Ascending aorta (tissue), 2 donors: ENCODE data around the gene WNK2. TPM values are rescaled to one million over a fixed set of nuclear protein-coding genes. Genes with fewer than 3 reads are reported as not detected.

Source experiments
- DNase-seq, 2 donors: peaks; one replicate each; pipeline ENCODE4 v3.0.0-alpha.2; 2019; ENCODE audit warnings: low spot score in 2 of 2
- H3K27ac ChIP-seq, 2 donors: fragments of 200-600 bp; sonication (generic); one replicate each; pipeline ENCODE4 v1.5.1; 2016 to 2017; ENCODE audit warnings: mild to moderate bottlenecking in 1 of 2
- H3K27me3 ChIP-seq: fragments of 200-600 bp; sonication (generic); one replicate; pipeline ENCODE4 v1.5.1; 2017
- H3K36me3 ChIP-seq, 2 donors: fragments of 200-600 bp; sonication (generic); one replicate each; pipeline ENCODE4 v1.5.1; 2016
- H3K4me1 ChIP-seq, 2 donors: fragments of 200-600 bp; sonication (generic); one replicate each; pipeline ENCODE4 v1.5.1; 2016 to 2017; ENCODE audit warnings: mild to moderate bottlenecking in 1 of 2
- H3K4me3 ChIP-seq, 2 donors: fragments of 200-600 bp; sonication (generic); one replicate each; pipeline ENCODE4 v1.5.1; 2016 to 2017; ENCODE audit warnings: mild to moderate bottlenecking in 1 of 2
- H3K9me3 ChIP-seq, 2 donors: fragments of 200-600 bp; sonication (generic); one replicate each; pipeline ENCODE4 v1.5.1; 2016
- CTCF ChIP-seq, 3 experiments: fragments of 200-600 bp in 2 of 3; fragments of 450-650 bp in 1 of 3; sonication (generic) in 2 of 3; IDR thresholded peaks; one replicate each; pipeline ENCODE4 v1.5.1; 2016 to 2019; ENCODE audit warnings: antibody characterized with exemption in 3 of 3, mild to moderate bottlenecking in 1 of 3, moderate library complexity in 1 of 3
- intact Hi-C: fragments of 100-400 bp; cut with DNase I; formaldehyde crosslinking; loops from one replicate; pipeline ENCODE4 v1.15.1; 2023
- total RNA-seq: library from RNA; depleted of rRNA; stranded (reverse); fragments of >200 nt; gene quantifications from one replicate; pipeline ENCODE4 v1.1.0, GENCODE V29; 2016

WNK2 gene
- total RNA-seq, 1 donor from 2014 or later, result not detected

DNA sequence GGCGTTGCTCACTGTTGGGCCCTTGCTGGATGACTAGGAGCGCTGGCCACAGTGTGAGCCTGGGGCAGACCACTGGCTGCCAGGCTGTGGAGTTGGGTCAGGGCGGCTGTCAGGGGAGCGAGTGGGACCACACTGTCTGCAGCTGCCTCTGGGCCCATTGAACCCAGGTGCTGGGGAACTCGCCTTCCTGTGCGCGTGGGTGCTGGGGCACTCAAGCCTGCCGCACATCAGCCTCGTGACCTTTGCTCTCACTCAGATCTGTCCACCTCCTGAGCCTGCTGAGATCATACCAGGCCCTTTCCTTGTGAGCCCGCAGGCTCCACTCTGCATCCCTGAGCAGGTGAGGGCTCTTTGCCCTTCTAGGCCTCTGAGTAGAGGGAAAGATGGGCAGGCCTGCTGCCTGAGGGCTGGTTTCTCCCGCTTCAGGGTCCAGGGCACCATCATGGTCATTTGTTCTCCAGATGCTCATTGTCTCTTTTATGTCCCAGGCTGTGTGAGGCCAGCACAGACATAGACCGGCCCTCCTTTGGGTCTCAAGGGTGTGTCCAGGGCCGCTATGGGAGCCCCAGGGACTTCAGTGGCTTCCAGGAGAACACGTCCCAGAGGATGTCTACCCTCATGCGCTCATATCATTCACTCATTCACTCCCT is 26.5 kb downstream of the WNK2 start:
- no peak for DNase-seq
- Histone ChIP-seq H3K9me3 (no peaks in the 10 kb centered on the region), H3K4me1 (peaks cover 0 to 24% of the 10 kb centered on the region in 2 donors), H3K27ac (no peak overlapping the region), H3K27me3 (no peaks in the 10 kb centered on the region), H3K4me3 (no peak overlapping the region), H3K36me3 (no peaks in the 10 kb centered on the region)
- TF ChIP-seq CTCF (IDR thresholded peaks at IDR 0.05), result no peak
- intact Hi-C loops, result no loop called here

- H3K27me3 ChIP-seq, result no peaks in the 10 kb centered on the region
- no peak overlapping the region for H3K4me3 ChIP-seq
- H3K9me3 ChIP-seq, result no peaks in the 10 kb centered on the region
- DNase-seq, result no peak
- H3K36me3 ChIP-seq, result no peaks in the 10 kb centered on the region
- intact Hi-C loops, result no loop called here
- H3K4me1 ChIP-seq, result peaks cover 0 to 19% of the 10 kb centered on the region in 2 donors
- no peak overlapping the region for H3K27ac ChIP-seq
- no peak for TF ChIP-seq CTCF (IDR thresholded peaks at IDR 0.05)
These were observed 27.2 kb downstream of the WNK2 start for GRCh38 chr9:93210974-93211653.

DNA sequence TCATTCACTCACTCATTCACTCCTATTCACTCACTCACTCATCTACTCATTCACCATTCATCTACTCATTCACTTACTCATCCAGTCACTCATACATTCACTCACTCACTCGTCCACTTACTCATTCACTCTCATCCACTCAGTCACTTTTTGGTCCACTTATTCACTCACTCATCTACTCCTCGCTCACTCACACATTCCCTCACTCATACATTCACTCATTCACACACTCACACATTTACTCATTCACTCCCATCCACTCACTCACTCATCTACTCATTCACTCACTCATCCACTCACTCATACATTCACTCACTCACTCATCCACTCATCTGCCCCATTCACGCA is 27.7 kb downstream of the WNK2 start:
- intact Hi-C loops, result no loop called here
- no peaks in the 10 kb centered on the region for H3K36me3 ChIP-seq
- peaks cover 0 to 15% of the 10 kb centered on the region in 2 donors for H3K4me1 ChIP-seq
- no peaks in the 10 kb centered on the region for H3K9me3 ChIP-seq
- TF ChIP-seq CTCF (IDR thresholded peaks at IDR 0.05), result no peak
- H3K4me3 ChIP-seq, result no peak overlapping the region
- DNase-seq, result no peak
- no peaks in the 10 kb centered on the region for H3K27me3 ChIP-seq
- H3K27ac ChIP-seq, result no peak overlapping the region

DNA sequence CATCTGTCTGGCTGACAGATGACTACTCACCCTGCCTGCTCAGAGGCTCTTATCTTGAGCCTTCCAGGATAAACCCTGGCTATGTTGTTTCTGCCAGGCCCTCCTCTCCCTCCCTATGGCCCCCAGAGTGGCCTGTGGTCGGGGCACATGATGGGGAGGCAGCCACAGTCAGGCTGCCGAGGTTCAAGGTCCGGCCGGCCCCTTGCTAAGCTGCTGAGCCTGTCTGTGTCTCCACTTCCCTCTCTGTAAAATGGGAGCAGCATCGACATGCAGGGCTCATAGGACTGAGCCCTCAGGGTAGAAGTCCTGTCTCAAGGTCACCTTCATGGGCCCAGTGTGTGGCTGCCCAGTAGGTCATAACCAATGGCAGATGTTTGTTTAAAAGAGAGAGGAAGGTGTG is 28.5 kb downstream of the WNK2 start:
- no peak for TF ChIP-seq CTCF (IDR thresholded peaks at IDR 0.05)
- Histone ChIP-seq H3K9me3 (no peaks in the 10 kb centered on the region), H3K4me3 (no peak overlapping the region), H3K4me1 (peaks cover 0 to 9% of the 10 kb centered on the region in 2 donors), H3K27ac (no peak overlapping the region), H3K36me3 (no peaks in the 10 kb centered on the region), H3K27me3 (no peaks in the 10 kb centered on the region)
- DNase-seq, result no peak
- intact Hi-C loops, result no loop called here

- Histone ChIP-seq H3K9me3 (no peaks in the 10 kb centered on the region), H3K4me1 (no peaks in the 10 kb centered on the region), H3K27me3 (no peaks in the 10 kb centered on the region), H3K4me3 (no peak overlapping the region), H3K36me3 (no peaks in the 10 kb centered on the region), H3K27ac (no peak overlapping the region)
- DNase-seq, result no peak
- intact Hi-C loops, result no loop called here
- TF ChIP-seq CTCF (IDR thresholded peaks at IDR 0.05), result no peak
These were observed 32.1 kb downstream of the WNK2 start for GRCh38 chr9:93216073-93216365.
